Measurements from ENCODE around the gene SFN. TPM values are rescaled to one million over a fixed set of nuclear protein-coding genes. Genes with fewer than 3 reads are reported as not detected.

The SFN gene
- total and polyA plus RNA-seq, 2 of the 13 experiments (the other 11 are each of a cell fraction or from before 2014, with no cell fraction given), result 4.3 to 5.6 TPM

DNA sequence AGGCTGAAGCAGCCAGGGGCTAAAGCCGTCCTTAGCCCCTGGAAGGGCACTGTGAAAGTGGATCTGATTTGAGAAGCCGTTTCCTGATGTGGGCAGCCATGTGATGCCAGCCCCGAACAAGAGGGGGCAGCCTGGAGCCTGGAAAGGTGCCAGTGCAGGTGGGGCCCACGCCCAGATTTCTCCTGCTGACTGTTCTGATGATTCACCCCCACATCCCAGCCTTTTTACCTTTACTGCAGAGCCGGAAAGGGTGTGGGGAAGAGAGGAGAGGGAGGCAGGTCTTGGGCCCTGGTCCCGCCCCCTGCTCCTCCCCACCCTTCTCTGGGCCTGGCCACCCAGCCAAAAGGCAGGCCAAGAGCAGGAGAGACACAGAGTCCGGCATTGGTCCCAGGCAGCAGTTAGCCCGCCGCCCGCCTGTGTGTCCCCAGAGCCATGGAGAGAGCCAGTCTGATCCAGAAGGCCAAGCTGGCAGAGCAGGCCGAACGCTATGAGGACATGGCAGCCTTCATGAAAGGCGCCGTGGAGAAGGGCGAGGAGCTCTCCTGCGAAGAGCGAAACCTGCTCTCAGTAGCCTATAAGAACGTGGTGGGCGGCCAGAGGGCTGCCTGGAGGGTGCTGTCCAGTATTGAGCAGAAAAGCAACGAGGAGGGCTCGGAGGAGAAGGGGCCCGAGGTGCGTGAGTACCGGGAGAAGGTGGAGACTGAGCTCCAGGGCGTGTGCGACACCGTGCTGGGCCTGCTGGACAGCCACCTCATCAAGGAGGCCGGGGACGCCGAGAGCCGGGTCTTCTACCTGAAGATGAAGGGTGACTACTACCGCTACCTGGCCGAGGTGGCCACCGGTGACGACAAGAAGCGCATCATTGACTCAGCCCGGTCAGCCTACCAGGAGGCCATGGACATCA lies at the start of gene SFN (continued):
- no peak for TF ChIP-seq ZNF224 (CRISPR knock-in tag; IDR thresholded peaks at IDR 0.05)
- TF ChIP-seq, protein P1, sequence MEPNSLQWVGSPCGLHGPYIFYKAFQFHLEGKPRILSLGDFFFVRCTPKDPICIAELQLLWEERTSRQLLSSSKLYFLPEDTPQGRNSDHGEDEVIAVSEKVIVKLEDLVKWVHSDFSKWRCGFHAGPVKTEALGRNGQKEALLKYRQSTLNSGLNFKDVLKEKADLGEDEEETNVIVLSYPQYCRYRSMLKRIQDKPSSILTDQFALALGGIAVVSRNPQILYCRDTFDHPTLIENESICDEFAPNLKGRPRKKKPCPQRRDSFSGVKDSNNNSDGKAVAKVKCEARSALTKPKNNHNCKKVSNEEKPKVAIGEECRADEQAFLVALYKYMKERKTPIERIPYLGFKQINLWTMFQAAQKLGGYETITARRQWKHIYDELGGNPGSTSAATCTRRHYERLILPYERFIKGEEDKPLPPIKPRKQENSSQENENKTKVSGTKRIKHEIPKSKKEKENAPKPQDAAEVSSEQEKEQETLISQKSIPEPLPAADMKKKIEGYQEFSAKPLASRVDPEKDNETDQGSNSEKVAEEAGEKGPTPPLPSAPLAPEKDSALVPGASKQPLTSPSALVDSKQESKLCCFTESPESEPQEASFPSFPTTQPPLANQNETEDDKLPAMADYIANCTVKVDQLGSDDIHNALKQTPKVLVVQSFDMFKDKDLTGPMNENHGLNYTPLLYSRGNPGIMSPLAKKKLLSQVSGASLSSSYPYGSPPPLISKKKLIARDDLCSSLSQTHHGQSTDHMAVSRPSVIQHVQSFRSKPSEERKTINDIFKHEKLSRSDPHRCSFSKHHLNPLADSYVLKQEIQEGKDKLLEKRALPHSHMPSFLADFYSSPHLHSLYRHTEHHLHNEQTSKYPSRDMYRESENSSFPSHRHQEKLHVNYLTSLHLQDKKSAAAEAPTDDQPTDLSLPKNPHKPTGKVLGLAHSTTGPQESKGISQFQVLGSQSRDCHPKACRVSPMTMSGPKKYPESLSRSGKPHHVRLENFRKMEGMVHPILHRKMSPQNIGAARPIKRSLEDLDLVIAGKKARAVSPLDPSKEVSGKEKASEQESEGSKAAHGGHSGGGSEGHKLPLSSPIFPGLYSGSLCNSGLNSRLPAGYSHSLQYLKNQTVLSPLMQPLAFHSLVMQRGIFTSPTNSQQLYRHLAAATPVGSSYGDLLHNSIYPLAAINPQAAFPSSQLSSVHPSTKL (CRISPR knock-in tag; IDR thresholded peaks at IDR 0.05), result no peak
- TF ChIP-seq CREM (IDR thresholded peaks at IDR 0.05), result no peak
- no peak for TF ChIP-seq CREM (CRISPR knock-in tag; IDR thresholded peaks at IDR 0.05)
- TF ChIP-seq ZNF501 (CRISPR knock-in tag; IDR thresholded peaks at IDR 0.05), result no peak
- TF ChIP-seq, protein P2, sequence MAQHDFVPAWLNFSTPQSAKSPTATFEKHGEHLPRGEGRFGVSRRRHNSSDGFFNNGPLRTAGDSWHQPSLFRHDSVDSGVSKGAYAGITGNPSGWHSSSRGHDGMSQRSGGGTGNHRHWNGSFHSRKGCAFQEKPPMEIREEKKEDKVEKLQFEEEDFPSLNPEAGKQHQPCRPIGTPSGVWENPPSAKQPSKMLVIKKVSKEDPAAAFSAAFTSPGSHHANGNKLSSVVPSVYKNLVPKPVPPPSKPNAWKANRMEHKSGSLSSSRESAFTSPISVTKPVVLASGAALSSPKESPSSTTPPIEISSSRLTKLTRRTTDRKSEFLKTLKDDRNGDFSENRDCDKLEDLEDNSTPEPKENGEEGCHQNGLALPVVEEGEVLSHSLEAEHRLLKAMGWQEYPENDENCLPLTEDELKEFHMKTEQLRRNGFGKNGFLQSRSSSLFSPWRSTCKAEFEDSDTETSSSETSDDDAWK (CRISPR knock-in tag; IDR thresholded peaks at IDR 0.05), result no peak
- TF ChIP-seq, protein P3, sequence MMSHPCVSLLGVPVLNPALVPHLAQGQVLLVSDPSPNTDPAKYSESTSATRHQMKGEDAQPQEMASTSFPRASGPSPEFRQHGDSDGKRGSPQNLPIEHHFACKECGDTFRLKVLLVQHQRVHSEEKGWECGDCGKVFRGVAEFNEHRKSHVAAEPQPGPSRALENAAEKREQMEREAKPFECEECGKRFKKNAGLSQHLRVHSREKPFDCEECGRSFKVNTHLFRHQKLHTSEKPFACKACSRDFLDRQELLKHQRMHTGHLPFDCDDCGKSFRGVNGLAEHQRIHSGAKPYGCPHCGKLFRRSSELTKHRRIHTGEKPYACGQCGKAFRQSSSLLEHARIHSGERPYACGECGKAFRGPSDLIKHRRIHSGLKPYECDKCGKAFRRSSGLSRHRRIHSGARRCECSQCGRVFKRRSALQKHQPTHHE (CRISPR knock-in tag; IDR thresholded peaks at IDR 0.05; ENCODE audit: borderline replicate concordance), result no peak
- TF ChIP-seq ATF1 (CRISPR knock-in tag; IDR thresholded peaks at IDR 0.05), result no peak
- no peak for TF ChIP-seq ZZZ3 (CRISPR knock-in tag; IDR thresholded peaks at IDR 0.05; ENCODE audit: borderline replicate concordance)
- peak; percentile 29; the same call in 1 of the 2 replicates for TF ChIP-seq RBFOX2 (IDR thresholded peaks at IDR 0.05; ENCODE audit: low read depth, low read length)
- TF ChIP-seq, protein P4, sequence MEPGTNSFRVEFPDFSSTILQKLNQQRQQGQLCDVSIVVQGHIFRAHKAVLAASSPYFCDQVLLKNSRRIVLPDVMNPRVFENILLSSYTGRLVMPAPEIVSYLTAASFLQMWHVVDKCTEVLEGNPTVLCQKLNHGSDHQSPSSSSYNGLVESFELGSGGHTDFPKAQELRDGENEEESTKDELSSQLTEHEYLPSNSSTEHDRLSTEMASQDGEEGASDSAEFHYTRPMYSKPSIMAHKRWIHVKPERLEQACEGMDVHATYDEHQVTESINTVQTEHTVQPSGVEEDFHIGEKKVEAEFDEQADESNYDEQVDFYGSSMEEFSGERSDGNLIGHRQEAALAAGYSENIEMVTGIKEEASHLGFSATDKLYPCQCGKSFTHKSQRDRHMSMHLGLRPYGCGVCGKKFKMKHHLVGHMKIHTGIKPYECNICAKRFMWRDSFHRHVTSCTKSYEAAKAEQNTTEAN (CRISPR knock-in tag; conservative IDR thresholded peaks at IDR 0.05), result no peak
- no peak for TF ChIP-seq STAT5B (CRISPR knock-in tag; IDR thresholded peaks at IDR 0.05)
- TF ChIP-seq U2AF1 (optimal IDR thresholded peaks at IDR 0.05; ENCODE audit: low read depth, low read length), result no peak
- TF ChIP-seq ZNF350 (CRISPR knock-in tag; IDR thresholded peaks at IDR 0.05; ENCODE audit: borderline replicate concordance, low read depth), result no peak
- no peak for TF ChIP-seq NCOA1 (CRISPR knock-in tag; IDR thresholded peaks at IDR 0.05)
- no peak for TF ChIP-seq SNRNP70 (IDR thresholded peaks at IDR 0.05; ENCODE audit: low read depth, low read length)
- no peak for TF ChIP-seq CHD4 (IDR thresholded peaks at IDR 0.05; ENCODE audit: borderline replicate concordance, low read length)
- TF ChIP-seq, protein P5, sequence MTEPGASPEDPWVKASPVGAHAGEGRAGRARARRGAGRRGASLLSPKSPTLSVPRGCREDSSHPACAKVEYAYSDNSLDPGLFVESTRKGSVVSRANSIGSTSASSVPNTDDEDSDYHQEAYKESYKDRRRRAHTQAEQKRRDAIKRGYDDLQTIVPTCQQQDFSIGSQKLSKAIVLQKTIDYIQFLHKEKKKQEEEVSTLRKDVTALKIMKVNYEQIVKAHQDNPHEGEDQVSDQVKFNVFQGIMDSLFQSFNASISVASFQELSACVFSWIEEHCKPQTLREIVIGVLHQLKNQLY (CRISPR knock-in tag; IDR thresholded peaks at IDR 0.05), result no peak
- no peak for TF ChIP-seq ZNF569 (CRISPR knock-in tag; IDR thresholded peaks at IDR 0.05; ENCODE audit: borderline replicate concordance)
- TF ChIP-seq PRPF4 (IDR thresholded peaks at IDR 0.05; ENCODE audit: low read depth, low read length, poor library complexity, severe bottlenecking), result no peak
- no peak for TF ChIP-seq ZNF446 (CRISPR knock-in tag; IDR thresholded peaks at IDR 0.05)
- no peak for TF ChIP-seq HNF4A (CRISPR knock-in tag; IDR thresholded peaks at IDR 0.05)

All from HepG2 (cell line).